Activated CD4-positive, CD25-positive, alpha-beta regulatory T cell treated with anti-CD3 and anti-CD28 coated beads, Interleukin-2, amount 50 U/mL, for 16 hours (primary cell): Measurements from ENCODE around the gene DMD.

Experiments used
- DNase-seq: peaks from one replicate; pipeline ENCODE4 v3.0.0-alpha.2; 2020; ENCODE audit warnings: low read depth, low spot score

The DMD gene

GRCh38 chrX:33045245-33045644 is 166.1 kb downstream of the DMD start:
- no peak for DNase-seq

- no peak for DNase-seq
These were observed 170.2 kb downstream of the DMD start for GRCh38 chrX:33041141-33041540.

GRCh38 chrX:33032700-33033099 is 178.6 kb downstream of the DMD start:
- no peak for DNase-seq

GRCh38 chrX:33014949-33015348 is 196.4 kb downstream of the DMD start:
- no peak for DNase-seq

GRCh38 chrX:33014086-33014485 is 197.3 kb downstream of the DMD start:
- no peak for DNase-seq

GRCh38 chrX:33001107-33001506 is 210.2 kb downstream of the DMD start:
- DNase-seq: no peak

- DNase-seq: no peak
These were observed 212.6 kb downstream of the DMD start for GRCh38 chrX:32998776-32999175.

GRCh38 chrX:32995427-32995826 is 215.9 kb downstream of the DMD start:
- no peak for DNase-seq

- no peak for DNase-seq
These were observed 224.2 kb downstream of the DMD start for GRCh38 chrX:32987142-32987541.

GRCh38 chrX:32985544-32985943 is 225.8 kb downstream of the DMD start:
- DNase-seq: no peak

GRCh38 chrX:32966821-32967355 is 244.5 kb downstream of the DMD start:
- DNase-seq: no peak

- no peak for DNase-seq
These were observed 257.2 kb downstream of the DMD start for GRCh38 chrX:32954125-32954524.

- DNase-seq: no peak
These were observed 263.2 kb downstream of the DMD start for GRCh38 chrX:32948130-32948529.

GRCh38 chrX:32937043-32937442 is 274.3 kb downstream of the DMD start:
- DNase-seq: no peak

- no peak for DNase-seq
These were observed 277.8 kb downstream of the DMD start for GRCh38 chrX:32933548-32933947.

- no peak for DNase-seq
These were observed 282.3 kb downstream of the DMD start for GRCh38 chrX:32929040-32929439.

GRCh38 chrX:32896088-32896487 is 315.3 kb downstream of the DMD start:
- DNase-seq: no peak

- no peak for DNase-seq
These were observed 316.7 kb downstream of the DMD start for GRCh38 chrX:32894679-32895078.

GRCh38 chrX:32893751-32894150 is 317.6 kb downstream of the DMD start:
- DNase-seq: no peak

- no peak for DNase-seq
These were observed 333.8 kb downstream of the DMD start for GRCh38 chrX:32877592-32877991.

GRCh38 chrX:32874839-32875238 is 336.5 kb downstream of the DMD start:
- DNase-seq: no peak

- DNase-seq: no peak
These were observed 337.6 kb downstream of the DMD start for GRCh38 chrX:32873786-32874185.

- DNase-seq: no peak
These were observed 339.7 kb downstream of the DMD start for GRCh38 chrX:32871636-32872035.

- DNase-seq: no peak
These were observed 342.8 kb downstream of the DMD start for GRCh38 chrX:32868524-32868895.
